SU-DHL-6 (cell line): ENCODE measurements around the gene POC1B.

Experiments used
- H2AFZ ChIP-seq: fragments of 200-600 bp; sonication (generic); 2 replicates; pipeline ENCODE4 v1.6.1; 2014; ENCODE audit warnings: low read depth, mild to moderate bottlenecking, moderate library complexity, mixed read lengths, antibody characterized with exemption, low read length; ENCODE audit not compliant: severe bottlenecking
- H3F3A ChIP-seq: fragments of 200-600 bp; shearing (Covaris generic); 2 replicates; pipeline ENCODE4 v1.6.0; 2016; ENCODE audit warnings: antibody characterized with exemption, mild to moderate bottlenecking; ENCODE audit not compliant: insufficient read depth
- H3K27ac ChIP-seq: fragments of 200-600 bp; sonication (generic); 2 replicates; pipeline ENCODE4 v1.5.1; 2016; ENCODE audit warnings: low read depth, mild to moderate bottlenecking, low read length, moderate library complexity, mixed read lengths
- H3K27me3 ChIP-seq: fragments of 200-600 bp; sonication (generic), shearing (Covaris generic); 2 replicates; pipeline ENCODE4 v1.6.0; 2014; ENCODE audit warnings: mild to moderate bottlenecking, low read length
- H3K36me3 ChIP-seq: fragments of 200-600 bp; sonication (generic); 2 replicates; pipeline ENCODE4 v1.6.1; 2014; ENCODE audit warnings: mild to moderate bottlenecking, low read length, mixed read lengths
- H3K4me2 ChIP-seq: fragments of 300-600, 200-600 bp; shearing (Covaris generic), sonication (generic); 2 replicates; pipeline ENCODE4 v1.6.0; 2014; ENCODE audit warnings: low read length, low read depth, mild to moderate bottlenecking; ENCODE audit not compliant: poor library complexity, severe bottlenecking
- H3K4me3 ChIP-seq: fragments of 200-600 bp; sonication (generic); 2 replicates; pipeline ENCODE4 v1.5.1; 2014; ENCODE audit warnings: antibody characterized with exemption, low read length, mild to moderate bottlenecking, mixed read lengths; ENCODE audit not compliant: insufficient read depth, poor library complexity, severe bottlenecking
- H3K79me2 ChIP-seq: fragments of 200-600 bp; sonication (generic); 2 replicates; pipeline ENCODE4 v1.6.1; 2014; ENCODE audit warnings: mild to moderate bottlenecking, low read length, moderate library complexity; ENCODE audit not compliant: insufficient read depth
- H3K9ac ChIP-seq: fragments of 200-600 bp; sonication (generic); 2 replicates; pipeline ENCODE4 v1.7.0; 2014; ENCODE audit warnings: mild to moderate bottlenecking, low read length
- H3K9me2 ChIP-seq: fragments of 200-600 bp; sonication (generic); replicated peaks from 2 replicates; pipeline ENCODE4 v1.6.1; 2014; ENCODE audit warnings: low read length; ENCODE audit not compliant: insufficient read depth
- H3K9me3 ChIP-seq: fragments of 200-600 bp; sonication (generic); 2 replicates; pipeline ENCODE4 v1.6.1; 2014; ENCODE audit warnings: low read length, mixed read lengths; ENCODE audit not compliant: insufficient read depth
- H4K20me1 ChIP-seq: fragments of 200-600 bp; sonication (generic); 2 replicates; pipeline ENCODE4 v1.6.1; 2014; ENCODE audit warnings: low read depth, mild to moderate bottlenecking, antibody characterized with exemption, low read length, moderate library complexity, mixed read lengths
- CTCF ChIP-seq: fragments of 200-600 bp; sonication (generic); IDR thresholded peaks from one replicate; pipeline ENCODE4 v1.5.1; 2017; ENCODE audit warnings: antibody characterized with exemption, mild to moderate bottlenecking, low read length, moderate library complexity; ENCODE audit not compliant: insufficient read depth, poor library complexity, severe bottlenecking
- EZH2phosphoT487 ChIP-seq: fragments of 200-600 bp; sonication (generic), shearing (Covaris generic); conservative IDR thresholded peaks from 2 replicates; pipeline ENCODE4 v1.6.1; 2018; ENCODE audit warnings: mild to moderate bottlenecking, antibody characterized with exemption, low read length, moderate library complexity, mixed read lengths

POC1B gene

DNA sequence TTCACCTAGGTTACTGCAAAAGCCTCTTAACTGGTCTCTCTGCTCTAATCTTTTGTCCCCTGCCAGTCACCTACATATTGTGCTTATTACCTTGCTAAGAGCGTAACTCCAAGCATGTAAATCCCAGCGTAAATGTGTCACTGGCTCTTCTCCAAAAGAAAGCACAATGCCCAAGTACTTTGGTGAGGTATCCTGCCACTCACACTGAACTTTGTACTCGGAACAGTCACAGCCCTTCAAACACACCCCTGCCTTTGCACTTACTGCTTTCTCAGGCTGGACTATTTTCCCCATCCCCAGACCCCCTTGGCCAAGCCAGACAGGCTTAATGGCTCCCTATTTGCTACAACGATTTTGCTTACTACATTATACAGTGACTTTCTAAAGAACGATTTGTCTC lies 33.0 kb downstream of the POC1B start:
- no peaks in the 10 kb centered on the region for H3F3A ChIP-seq
- no peak overlapping the region for H3K4me3 ChIP-seq
- no peaks in the 10 kb centered on the region for H4K20me1 ChIP-seq
- H3K9me2 ChIP-seq, result no peaks in the 10 kb centered on the region
- H2AFZ ChIP-seq, result no peak overlapping the region
- no peaks in the 10 kb centered on the region for H3K9me3 ChIP-seq
- no peaks in the 10 kb centered on the region for H3K36me3 ChIP-seq
- H3K79me2 ChIP-seq, result no peaks in the 10 kb centered on the region
- no peak overlapping the region for H3K27ac ChIP-seq
- no peaks in the 10 kb centered on the region for H3K27me3 ChIP-seq
- TF ChIP-seq CTCF, result no peak
- TF ChIP-seq EZH2phosphoT487, result no peak
- H3K9ac ChIP-seq, result no peak overlapping the region
- no peak overlapping the region for H3K4me2 ChIP-seq

DNA sequence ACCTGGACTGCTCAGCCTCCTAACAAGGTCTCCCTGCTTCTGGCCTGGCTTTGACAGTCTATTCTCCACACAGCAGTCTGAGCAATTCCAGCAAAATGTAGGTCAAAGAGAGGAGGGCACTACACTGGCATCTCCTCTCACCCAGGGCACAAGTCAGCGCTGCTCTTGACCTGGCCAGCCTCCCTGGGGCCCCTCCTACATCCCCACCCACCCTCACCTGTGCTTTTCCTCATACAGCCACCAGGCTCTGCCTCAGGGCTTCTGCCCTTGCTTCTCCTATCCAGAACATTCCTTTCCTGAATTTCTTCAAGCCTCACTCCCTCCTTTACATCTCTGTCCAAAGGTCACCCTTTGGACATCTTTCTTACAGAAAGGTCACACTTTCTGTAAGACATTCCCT lies 34.9 kb downstream of the POC1B start:
- no peak overlapping the region for H2AFZ ChIP-seq
- no peak for TF ChIP-seq CTCF
- no peak for TF ChIP-seq EZH2phosphoT487

GRCh38 chr12:89486264-89486663 lies 39.6 kb downstream of the POC1B start:
- Histone ChIP-seq H4K20me1 (no peaks in the 10 kb centered on the region), H3K79me2 (no peaks in the 10 kb centered on the region), H3K9ac (no peak overlapping the region), H3K27ac (no peak overlapping the region), H3K9me2 (no peaks in the 10 kb centered on the region), H3K4me2 (no peak overlapping the region), H3K4me3 (no peak overlapping the region), H3K27me3 (no peaks in the 10 kb centered on the region), H3F3A (no peaks in the 10 kb centered on the region), H3K36me3 (no peaks in the 10 kb centered on the region), H2AFZ (no peak overlapping the region), H3K9me3 (no peaks in the 10 kb centered on the region)
- TF ChIP-seq EZH2phosphoT487 (no peak), CTCF (no peak)

More for the DNA sequence above, 34.9 kb downstream of the POC1B start:
- Histone ChIP-seq H3K4me3 (no peak overlapping the region), H3K27me3 (no peaks in the 10 kb centered on the region), H4K20me1 (no peaks in the 10 kb centered on the region), H3K36me3 (no peaks in the 10 kb centered on the region), H3K79me2 (no peaks in the 10 kb centered on the region), H3K9ac (no peak overlapping the region), H3F3A (no peaks in the 10 kb centered on the region), H3K4me2 (no peak overlapping the region), H3K9me2 (no peaks in the 10 kb centered on the region), H3K9me3 (no peaks in the 10 kb centered on the region), H3K27ac (no peak overlapping the region)
